Activated CD8-positive, alpha-beta memory T cell treated with anti-CD3 and anti-CD28 coated beads, Interleukin-2, amount 50 U/mL, for 4 hours (primary cell): Measurements from ENCODE around the gene ENPP6.

Source experiments
- DNase-seq: peaks from one replicate; pipeline ENCODE4 v3.0.0-alpha.2; 2020

Gene ENPP6

GRCh38 chr4:184046148-184046547, 171.5 kb downstream of the ENPP6 start:
- no peak for DNase-seq

GRCh38 chr4:184041156-184041555, 176.5 kb downstream of the ENPP6 start:
- DNase-seq = no peak

DNA sequence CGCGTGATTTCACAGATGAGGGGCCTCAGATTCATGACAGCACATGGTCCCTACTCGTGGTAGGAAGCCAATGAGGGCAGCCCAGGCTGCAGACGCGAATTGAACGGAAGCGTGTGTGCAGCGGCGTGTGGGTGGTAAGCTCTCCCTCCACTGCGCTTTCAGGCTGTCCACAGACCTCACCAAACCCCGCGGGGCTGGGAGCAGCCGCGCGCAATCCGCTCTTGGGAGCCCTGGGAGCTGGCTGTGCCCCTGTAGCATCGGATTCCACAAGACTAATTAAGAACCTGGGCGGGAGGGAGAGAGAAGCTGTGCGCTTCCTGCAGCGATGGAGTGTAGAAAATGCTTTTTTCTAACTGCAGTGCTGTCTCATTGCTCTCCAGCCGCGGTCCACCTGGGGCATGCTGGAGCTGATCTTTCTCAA, 177.7 kb downstream of the ENPP6 start:
- DNase-seq = no peak
